Hematopoietic multipotent progenitor cell treated with erythropoietin and hydrocortisone succinate and interleukin-3 and kit ligand, for 17 days (in vitro differentiated cells): ENCODE results near the gene DLX4.

ENCODE experiments used
- DNase-seq: peaks from one replicate; pipeline ENCODE4 v3.0.0-alpha.2; 2015; ENCODE audit warnings: low spot score

The DLX4 gene

DNA sequence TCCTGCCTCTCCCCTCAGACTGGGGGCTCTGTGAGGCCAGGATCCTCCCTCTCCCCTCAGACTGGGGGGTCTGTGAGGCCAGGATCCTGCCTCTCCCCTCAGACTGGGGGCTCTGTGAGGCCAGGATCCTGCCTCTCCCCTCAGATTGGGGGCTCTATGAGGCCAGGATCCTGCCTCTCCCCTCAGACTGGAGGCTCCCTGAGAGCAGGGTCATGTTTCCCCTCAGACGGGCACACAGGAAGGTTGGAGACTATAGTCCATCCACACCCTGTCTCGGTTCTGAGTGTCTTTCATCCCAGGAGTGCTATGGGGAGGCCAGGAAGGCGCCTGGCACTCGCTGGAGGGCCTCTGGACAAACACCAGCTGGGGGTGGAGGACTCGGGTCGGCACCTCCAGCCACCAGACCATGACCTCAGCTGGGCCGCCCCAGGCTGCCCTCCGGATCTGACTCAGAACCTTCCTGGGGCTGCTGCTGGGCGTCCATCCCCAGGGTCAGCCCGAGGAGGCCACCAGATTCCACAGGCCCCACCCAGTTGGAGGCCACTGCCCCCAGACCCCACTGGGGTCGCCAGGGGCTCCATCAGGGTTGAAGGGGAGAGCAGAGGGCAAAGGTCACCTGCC is 21.9 kb upstream of the DLX4 start:
- no peak for DNase-seq

DNA sequence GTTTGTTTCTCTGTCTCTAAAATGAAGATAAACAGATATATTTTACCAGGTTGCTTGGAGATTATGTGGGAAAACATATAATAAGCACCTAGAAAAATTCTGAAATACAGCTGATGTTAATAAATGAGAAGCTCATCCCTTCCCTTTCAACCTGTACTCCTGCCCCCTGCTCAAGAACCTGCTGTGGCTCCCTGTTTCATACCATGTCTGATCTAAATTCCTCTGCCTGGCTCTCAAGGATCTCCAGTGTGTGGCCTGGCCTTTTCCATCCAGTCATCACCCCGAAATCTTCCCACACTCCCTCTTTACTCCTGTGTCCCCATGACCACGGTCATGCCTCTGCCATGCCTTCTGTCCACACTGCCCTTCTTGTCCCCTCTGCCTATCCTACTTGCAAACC is 19.4 kb upstream of the DLX4 start:
- no peak for DNase-seq

DNA sequence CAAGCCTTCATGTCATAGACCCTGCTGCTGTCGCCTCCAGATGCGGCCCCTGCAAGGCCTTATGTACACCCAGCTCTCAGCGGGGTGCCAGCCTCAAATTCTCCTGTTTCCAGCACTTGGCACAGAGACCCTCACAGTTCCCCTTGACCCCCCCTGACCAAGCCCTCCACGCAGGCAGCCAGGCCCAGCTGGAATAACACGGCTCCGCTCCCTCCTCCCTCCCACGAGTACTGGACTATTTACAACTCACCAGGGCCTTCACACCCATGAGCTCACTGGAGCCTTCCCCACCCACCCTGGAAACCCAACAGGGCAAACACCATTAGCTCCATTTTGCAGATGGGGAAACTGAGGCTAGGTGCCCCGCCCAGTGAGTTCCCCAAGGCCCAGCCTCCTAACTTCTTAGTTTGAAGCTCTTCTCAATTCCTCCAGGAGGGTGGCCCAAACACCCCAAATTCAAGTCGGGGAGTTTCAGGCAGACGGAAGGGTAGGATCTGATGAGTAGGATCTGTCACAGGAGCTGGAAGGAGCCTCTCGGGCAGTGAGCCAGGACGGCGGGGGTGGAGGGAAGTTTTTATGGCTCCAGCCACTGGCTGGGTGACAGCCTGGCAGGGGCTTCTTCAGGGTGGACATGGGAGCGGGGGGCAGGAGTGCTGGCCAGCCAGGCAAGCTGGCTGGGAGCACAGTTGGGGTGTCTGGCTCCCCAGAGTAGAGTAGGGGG is 17.5 kb upstream of the DLX4 start:
- no peak for DNase-seq

DNA sequence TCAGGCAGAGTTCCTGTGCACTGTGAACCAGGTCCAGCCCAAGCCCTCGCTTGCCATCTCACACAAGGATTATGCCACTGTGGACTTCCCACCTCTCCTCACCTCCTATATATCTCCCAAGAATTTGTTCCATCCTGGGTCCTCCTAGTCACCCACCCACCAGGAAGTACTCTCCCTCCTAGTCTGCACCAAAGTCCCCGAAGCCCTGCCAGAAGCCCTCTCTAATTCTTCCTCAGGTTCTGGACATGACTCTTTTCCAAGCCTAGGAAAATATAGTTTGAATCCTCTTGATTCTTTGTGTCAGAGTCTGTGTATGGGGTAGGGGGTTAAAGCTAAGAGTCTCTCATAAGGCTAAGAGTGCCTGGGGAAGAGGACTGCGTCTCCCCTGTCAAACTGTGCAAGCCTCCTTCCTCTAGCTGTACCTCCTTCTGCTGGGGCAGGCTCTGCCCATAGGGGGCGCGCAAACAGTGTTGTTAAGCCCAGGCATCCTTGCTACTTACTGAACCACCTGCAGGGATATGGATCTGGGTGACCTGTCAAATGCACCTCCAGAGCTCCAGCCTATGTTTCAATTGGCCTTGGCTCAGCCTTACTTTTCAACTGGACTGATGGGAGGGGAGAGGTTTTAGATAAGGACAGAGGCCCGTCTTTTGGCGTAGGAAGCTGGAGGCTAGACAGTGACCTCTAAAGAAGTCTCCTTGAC is 16.6 kb upstream of the DLX4 start:
- peak; percentile 34 for DNase-seq

DNA sequence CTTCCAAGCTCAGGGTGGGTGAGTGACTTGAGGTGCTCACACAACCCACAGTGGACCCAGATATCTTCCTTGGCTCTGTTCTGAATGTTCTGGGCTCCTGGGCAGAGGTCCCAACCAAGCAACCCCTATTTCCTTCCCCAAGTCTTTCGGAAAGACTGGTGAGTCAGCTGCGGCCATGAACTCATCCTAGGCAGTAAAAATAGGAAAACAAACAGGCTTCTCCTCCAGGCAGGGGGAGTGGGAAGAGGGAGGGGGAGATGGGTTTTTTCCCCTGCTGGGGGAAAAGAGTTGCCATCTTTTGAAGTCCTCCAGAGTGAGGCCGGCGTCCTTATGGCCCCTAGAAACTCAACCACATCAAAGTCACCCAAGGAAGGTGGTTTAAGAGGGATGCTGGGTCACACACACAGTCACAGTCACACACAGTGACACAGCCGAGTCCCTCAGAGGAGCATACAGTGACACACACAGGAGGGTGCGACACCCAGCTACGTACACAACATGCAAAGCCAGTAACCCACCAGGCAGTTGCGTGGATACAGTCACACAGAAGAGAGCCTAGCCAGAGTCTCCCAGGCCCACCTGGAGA is 16.0 kb upstream of the DLX4 start:
- DNase-seq, result no peak

DNA sequence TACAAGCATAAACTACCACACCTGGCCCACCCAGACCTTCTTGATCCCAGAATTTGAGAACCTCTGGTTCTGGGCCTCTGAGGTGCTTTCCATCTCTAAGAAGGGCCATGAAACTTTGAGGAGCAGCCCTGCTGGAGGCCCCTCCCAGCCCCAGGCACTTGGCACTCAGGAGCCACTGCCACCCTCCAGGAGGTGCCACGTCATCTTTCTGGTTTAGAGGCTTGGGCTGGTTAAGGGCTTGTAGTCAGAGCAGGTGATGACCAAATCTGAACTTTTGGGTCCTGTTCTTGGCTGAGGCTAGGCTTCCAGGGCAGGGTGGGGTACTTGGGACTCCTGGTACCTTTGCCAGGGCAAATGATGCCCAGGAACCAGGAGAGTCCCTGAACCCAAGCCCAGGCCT is 13.8 kb upstream of the DLX4 start:
- no peak for DNase-seq

DNA sequence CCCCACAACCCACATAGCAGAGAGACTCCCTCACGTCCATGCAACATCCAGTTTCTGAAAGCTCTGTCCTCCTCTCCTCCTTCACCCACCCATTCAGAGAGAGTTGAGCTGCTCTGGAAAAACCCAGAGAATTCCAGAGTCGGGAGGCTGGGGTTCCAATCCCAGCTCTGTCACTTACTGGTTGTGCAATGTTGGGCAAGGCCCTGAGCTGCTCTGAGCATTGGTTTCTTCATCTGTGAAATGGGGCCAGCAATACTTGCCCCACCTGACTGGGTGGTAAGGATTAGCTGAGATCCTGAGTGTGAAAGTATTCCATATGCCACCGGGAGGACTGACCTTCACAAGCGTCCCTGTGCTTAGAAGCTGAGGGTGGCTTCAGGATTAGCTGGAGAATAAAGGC is 12.2 kb upstream of the DLX4 start:
- DNase-seq, result no peak

DNA sequence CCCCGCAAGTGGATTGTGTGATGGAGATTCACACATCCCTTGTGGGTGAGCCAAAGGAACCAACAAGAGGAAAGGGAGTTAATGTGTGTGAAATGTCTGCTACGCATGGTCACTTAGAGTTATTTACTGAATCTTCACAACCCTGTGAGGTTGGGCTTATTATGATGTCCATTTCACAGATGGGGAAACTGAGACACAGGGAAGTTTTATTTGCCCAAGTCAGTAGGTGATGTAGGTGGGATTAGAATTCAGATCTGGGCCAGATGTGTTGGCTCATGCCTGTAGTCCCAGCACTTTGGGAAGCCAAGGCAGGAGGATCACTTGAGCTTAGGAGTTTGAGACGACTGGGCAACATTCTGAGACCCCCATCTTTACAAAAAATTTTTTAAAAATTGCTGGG is 11.6 kb upstream of the DLX4 start:
- no peak for DNase-seq

DNA sequence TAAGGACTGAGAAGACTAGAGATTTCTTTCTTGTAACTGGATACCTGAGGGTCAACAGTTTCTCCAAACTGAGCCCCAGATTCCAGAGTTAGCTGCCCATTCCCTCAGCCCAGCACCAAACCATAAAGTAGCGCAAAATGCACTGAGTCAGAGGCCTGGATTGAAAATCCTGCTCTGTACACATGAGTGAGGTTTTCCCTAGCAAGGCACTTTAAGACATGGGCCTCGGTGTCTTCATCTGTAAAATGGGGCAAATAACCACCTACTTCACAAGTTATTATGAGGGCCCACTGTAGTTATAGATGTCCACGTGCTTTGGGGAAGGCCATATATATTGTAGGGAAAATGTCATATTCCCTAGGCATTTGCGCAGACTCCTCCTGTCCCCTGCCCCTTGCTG is 10.3 kb upstream of the DLX4 start:
- no peak for DNase-seq

DNA sequence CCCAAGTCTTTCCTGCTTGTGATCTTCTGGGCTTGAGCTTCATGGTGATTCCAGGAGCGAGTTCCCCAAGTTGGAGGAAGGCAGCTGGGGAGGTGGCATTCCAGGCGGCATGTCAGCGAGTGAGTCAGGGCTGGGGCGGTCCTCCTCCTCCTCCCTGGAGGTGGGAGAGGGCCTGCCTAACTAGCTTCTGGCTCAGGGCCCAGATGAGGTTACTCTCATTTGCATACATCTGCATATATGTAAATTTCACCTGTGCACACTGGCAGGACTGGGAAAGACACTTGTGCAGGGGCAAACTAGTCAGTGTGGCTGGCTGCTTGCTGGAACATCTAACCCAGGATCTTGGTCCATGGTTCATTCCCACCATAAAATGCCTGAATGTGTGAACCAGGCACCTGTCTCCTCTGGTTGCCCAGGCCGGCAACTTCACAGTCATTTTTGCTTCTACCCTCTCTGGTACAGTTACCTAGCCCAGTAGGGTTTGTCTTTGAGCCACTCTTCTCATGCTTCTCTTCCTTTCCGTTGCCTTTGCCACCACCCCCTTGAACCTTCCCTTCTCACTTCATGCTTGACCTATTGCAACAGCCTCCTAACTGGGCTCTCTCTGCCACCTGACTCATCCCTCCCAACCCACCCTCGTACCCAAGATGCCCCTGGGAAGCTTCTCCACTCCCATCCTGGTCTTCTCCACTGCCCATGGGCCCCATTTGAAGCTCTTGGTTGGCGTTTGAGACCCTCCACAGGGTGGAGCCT is 9.6 kb upstream of the DLX4 start:
- no peak for DNase-seq

DNA sequence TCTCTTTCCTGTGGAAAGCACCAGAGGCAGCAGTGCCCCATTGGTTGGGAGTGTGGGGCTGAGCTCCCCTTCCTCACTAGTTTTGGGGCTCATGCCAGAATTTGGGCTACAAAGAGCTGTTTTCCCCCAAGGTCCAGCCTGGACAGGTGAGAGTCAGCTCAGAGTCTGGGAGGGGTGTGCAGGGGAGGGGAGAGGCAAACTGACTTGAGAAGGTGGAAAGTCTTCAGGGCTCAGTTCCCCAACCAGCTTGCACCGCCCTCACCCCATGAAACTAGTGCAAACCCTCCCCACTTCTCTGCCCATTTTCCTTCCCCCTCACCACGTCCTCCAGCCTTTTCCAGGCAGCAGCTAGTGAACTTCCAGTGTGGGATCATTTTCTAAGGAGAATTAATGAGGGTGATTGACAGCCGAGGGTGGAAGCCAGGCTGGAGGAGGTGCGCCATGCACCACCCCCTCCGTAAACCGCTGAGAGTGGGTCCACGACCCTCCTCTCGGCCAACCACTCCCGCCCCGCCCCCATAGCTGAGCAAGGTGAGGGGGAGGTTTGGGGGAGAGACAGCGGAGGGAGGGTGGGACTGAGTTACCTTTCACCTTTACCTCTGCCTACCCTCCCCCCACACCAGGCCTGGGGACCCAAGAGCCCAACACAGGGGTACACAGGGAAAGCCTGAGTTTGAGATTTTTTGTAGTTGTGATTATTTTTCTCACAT is 6.2 kb upstream of the DLX4 start:
- DNase-seq, result no peak

DNA sequence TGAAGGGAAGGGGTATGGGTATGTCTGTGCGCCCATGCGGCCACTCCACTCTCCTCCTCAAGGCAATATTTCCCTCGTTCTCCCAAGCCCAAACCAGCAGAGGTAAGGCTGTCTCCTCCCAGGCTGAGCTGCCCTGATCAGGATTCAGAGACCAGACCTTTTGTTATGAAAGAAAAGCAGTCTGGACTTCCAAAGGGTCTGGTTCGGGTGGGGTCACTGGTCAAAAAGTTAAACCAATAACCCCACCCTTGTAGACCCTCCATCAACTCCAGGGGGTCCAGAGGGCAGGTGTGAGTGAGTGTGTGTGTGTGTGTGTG is 5.7 kb upstream of the DLX4 start:
- DNase-seq, result no peak

DNA sequence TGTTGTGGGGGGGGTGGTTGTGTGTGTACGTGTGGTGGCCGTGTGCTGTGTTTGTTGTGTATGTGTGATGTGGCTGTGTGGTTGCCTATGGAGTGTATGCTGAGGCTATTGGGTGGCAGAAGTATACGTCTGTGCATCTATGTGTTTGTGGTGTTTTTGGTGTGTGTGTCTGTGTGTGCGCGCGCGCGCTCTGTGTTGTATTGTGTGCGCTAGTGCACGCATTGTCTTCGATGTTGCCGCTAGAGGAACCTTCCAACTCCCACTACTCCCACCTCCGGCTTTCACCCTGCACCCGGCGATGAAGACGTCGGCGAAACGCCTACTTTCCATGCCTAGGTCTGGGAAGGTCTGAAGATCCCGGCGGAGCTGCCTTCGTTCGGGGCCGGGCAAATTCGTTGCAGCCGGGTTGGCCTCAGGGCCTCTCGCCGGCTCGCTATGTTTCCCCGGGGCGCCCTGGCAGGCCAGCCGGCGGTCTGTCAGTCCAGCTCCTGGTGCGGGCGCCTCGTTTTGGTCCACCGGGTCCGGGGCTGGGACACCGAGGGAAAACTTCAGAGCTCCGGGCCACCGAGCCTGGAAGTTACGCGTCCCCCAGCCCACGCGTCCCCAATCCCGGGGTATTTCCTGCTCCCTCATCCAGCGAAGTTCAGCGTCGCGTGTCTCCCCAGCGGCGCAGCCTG is 5.2 kb upstream of the DLX4 start:
- DNase-seq, result no peak

DNA sequence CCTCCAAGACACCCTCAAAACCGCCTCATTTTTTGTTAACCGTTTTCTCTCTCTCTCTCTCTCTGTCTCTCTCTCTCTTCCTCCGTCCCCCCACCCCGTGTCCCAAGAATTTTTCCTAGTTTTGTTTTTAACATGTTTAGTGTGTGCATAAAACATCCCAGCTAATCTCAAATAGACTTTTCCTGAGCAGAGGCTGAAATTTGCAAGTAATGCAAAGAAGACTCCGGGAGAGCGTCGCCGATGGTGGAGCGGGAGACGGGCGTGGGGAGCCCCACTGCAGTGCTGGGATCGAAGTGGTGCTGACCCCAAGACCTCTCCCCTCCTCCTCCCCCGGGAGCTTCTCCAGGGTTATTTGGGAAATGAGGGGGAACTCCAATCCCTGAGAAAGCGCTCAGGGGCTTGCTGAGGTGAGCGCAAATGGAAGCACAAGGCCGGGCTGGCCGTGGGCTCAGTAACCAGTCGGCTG is 4.7 kb upstream of the DLX4 start:
- no peak for DNase-seq

DNA sequence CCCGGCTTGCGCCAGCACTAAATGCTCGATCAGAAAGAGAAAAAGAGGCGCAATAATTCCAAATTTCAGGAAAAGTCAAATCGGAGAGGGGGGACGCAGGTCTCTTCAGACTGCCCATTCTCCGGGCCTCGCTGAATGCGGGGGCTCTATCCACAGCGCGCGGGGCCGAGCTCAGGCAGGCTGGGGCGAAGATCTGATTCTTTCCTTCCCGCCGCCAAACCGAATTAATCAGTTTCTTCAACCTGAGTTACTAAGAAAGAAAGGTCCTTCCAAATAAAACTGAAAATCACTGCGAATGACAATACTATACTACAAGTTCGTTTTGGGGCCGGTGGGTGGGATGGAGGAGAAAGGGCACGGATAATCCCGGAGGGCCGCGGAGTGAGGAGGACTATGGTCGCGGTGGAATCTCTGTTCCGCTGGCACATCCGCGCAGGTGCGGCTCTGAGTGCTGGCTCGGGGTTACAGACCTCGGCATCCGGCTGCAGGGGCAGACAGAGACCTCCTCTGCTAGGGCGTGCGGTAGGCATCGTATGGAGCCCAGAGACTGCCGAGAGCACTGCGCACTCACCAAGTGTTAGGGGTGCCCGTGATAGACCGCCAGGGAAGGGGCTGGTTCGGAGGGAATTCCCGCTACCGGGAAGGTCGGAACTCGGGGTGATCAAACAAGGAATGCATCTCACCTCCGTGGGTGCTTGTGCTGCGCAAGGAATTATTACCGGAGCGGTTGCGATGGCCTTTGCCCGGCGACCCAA is 4.0 kb upstream of the DLX4 start:
- no peak for DNase-seq

DNA sequence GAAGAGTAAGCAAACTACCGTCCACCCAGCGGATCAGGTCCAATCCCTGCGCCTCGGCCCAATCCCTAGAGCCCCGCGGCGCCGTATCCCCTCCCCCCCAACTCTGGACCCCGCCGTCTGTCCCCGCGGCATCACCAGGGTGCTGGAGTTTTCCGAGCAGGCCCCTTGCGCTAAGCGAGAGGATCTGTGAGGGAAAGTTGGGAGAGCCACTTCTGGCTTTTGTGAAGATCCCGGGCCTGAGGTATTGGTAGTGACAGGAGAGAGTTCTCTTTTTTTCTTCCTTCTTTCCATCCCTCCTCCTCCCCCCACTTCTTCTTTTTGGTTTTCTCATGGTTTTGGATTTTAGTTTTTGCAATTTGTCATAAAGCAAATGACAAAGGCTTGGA is 3.5 kb upstream of the DLX4 start:
- no peak for DNase-seq

DNA sequence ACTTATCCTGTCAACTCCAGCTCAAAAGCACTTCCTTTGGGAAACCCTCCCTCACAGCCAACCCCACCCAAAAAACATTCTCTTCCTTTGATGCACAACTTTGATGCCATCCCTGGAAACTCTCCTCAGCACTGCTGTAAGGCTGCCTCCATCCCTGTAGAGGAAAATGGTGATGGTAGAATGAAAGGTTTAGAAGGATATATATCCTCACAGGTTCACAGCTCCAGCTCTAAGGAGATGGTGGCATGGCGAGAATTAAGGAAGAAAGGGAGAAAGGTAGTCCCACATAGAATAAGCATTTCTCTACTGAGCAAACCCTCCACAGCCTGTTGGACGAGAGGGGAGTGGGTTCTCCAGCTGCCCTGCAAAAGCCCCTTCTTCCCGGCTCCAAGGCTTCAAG is 2.2 kb upstream of the DLX4 start:
- no peak for DNase-seq

DNA sequence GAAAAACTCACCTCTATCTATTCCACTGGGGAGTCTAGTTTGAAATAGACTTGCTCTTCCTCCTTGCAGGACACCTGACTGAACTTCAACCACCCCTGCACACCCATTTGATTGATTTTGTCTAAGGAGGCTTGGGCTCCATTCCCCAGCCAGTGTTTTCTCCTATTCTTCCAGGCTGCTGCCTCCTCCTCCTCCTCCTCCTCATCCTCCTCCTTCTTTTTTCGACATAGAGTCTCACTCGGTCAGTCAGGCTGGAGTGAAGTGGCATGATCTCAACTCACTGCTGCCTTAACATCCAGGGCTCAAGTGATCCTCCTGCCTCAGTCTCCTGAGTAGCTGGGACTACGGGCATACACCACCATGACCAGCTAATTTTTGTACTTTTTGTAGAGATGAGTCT is 1.8 kb upstream of the DLX4 start:
- no peak for DNase-seq

DNA sequence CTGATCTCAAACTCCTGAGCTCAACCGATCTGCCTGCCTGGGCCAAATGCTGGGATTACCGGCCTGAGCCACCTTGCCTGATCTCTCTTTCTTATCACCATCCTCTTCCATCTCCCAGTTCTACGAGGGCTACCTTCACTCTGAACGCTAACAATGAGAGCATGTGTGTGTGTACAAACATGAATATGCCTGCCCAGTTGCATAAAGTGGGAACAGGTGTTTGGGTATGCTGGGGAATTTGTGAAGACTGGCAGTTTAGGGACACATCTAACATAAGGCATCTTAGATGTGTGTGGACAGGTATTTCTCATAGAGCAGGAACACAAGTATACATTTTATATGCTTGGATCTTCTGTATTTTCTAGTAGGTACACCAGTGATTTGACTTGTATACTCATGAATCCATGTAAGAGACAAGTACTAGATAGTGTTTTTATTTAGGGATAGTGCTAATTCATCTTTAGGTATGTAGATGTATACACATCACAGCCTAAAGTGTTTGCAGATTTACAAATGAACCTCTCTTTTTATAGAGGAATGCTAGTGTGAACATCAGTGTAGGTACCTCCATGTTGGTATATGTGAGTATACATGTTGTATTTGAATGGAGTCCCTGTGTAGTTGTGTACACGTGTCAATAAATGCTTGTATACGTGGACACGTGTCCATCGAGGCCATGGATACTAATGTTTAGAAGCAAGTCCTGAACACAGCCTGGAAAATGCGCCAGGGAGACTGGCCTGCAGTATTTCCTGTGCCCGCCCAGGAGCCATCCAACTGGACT is 1.2 kb upstream of the DLX4 start:
- DNase-seq, result no peak
